ENCODE results near the gene CNOT6.

Gene CNOT6

GRCh38 chr5:180625125-180625790, 131.1 kb downstream of the CNOT6 start:
- DNase-seq, result no peak

- no peak for DNase-seq
Measured at GRCh38 chr5:180625791-180626660, 131.8 kb downstream of the CNOT6 start.

- DNase-seq, result no peak
Measured at GRCh38 chr5:180626661-180627385, 132.6 kb downstream of the CNOT6 start.

GRCh38 chr5:180627386-180628120, 133.4 kb downstream of the CNOT6 start:
- no peak for DNase-seq

Measured in DMS53 (cell line).